ENCODE results near the gene MPRIP.

DNA sequence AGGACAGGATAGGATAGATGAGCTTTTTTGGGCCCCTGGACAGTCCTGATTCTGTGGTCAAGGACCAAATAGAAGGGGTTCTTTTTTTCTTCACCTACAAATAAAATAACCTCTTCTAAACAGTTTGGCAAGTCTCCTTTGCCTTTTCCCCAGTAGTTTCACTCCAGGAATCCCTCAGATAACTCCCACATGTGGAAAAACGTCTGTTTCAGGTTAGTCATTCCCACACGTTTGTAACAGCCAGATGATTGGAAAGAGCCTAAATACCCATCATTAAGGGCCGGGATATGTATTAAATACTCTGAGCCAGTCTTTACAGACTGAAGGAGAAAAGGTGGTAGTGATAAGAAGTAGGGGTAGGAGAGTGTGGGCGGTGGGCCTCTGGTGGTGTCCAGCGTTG lies 105.6 kb downstream of the MPRIP start:
- no peak for TF ChIP-seq CTCF (IDR thresholded peaks at IDR 0.05)
- TF ChIP-seq EZH2 (IDR thresholded peaks at IDR 0.05; ENCODE audit: borderline replicate concordance, insufficient read depth, low read depth, low read length, poor library complexity, severe bottlenecking): no peak
